Stimulated activated CD4-positive, alpha-beta T cell treated with anti-CD3 and anti-CD28 coated beads, Interleukin-4, amount 100 ng/mL, for 24 hours (primary cell): ENCODE data around the gene AQP1.

Experiments
- DNase-seq: peaks from one replicate; pipeline ENCODE4 v3.0.0-alpha.2; 2020

Gene AQP1

GRCh38 chr7:30907527-30908267, 4.0 kb upstream of the AQP1 start:
- no peak for DNase-seq

GRCh38 chr7:30908681-30909080, 3.0 kb upstream of the AQP1 start:
- DNase-seq, result no peak

- no peak for DNase-seq
Measured at GRCh38 chr7:30909431-30909830, 2.2 kb upstream of the AQP1 start.

- no peak for DNase-seq
Measured at GRCh38 chr7:30910411-30911073, 1.1 kb upstream of the AQP1 start.

- DNase-seq, result no peak
Measured at GRCh38 chr7:30911133-30911532, 520 bp upstream of the AQP1 start.

- no peak for DNase-seq
Measured at GRCh38 chr7:30912021-30912730, 523 bp downstream of the AQP1 start.

- DNase-seq, result no peak
Measured at GRCh38 chr7:30912731-30912985, 1.0 kb downstream of the AQP1 start.

- no peak for DNase-seq
Measured at GRCh38 chr7:30912986-30913811, 1.5 kb downstream of the AQP1 start.

GRCh38 chr7:30913821-30914515, 2.3 kb downstream of the AQP1 start:
- no peak for DNase-seq

GRCh38 chr7:30914596-30914995, 2.9 kb downstream of the AQP1 start:
- DNase-seq, result no peak

GRCh38 chr7:30915005-30915601, 3.5 kb downstream of the AQP1 start:
- no peak for DNase-seq

- no peak for DNase-seq
Measured at GRCh38 chr7:30915751-30916150, 4.1 kb downstream of the AQP1 start.

- no peak for DNase-seq
Measured at GRCh38 chr7:30916255-30916654, 4.6 kb downstream of the AQP1 start.

GRCh38 chr7:30916767-30917166, 5.1 kb downstream of the AQP1 start:
- DNase-seq, result no peak

- no peak for DNase-seq
Measured at GRCh38 chr7:30917216-30917893, 5.7 kb downstream of the AQP1 start.

GRCh38 chr7:30918676-30919075, 7.0 kb downstream of the AQP1 start:
- no peak for DNase-seq

GRCh38 chr7:30920021-30920583, 8.4 kb downstream of the AQP1 start:
- DNase-seq, result no peak

- DNase-seq, result no peak
Measured at GRCh38 chr7:30920584-30921539, 9.2 kb downstream of the AQP1 start.

- no peak for DNase-seq
Measured at GRCh38 chr7:30921540-30922401, 10.1 kb downstream of the AQP1 start.
